Measurements from ENCODE around the gene CMPK2.

- TF ChIP-seq CTCF (IDR thresholded peaks at IDR 0.05): no peak
- no peak for TF ChIP-seq POLR2AphosphoS5 (IDR thresholded peaks at IDR 0.05)
Measured at GRCh38 chr2:6893876-6894482, 28.3 kb upstream of the CMPK2 start.
